Smooth muscle cell (in vitro differentiated cells): ENCODE measurements around the gene NKX2-1. TPM values are rescaled to one million over a fixed set of nuclear protein-coding genes. Genes with fewer than 3 reads are reported as not detected.

Experiments
- DNase-seq: peaks from one replicate; lab custom pipeline; 2025; ENCODE audit not compliant: unreplicated experiment; lab: John Stamatoyannopoulos, UW
- H2AFZ ChIP-seq: fragments of 200-600 bp; sonication (generic); 2 replicates; pipeline ENCODE4 v1.6.0; 2016; ENCODE audit warnings: antibody characterized with exemption, low read depth, mild to moderate bottlenecking
- H3F3A ChIP-seq: fragments of 200-600 bp; sonication (generic); 2 replicates; pipeline ENCODE4 v1.6.0; 2017; ENCODE audit warnings: antibody characterized with exemption, low read depth
- H3K27ac ChIP-seq: fragments of 200-600 bp; sonication (generic); 2 replicates; pipeline ENCODE4 v1.5.1; 2016; ENCODE audit warnings: low read depth, mild to moderate bottlenecking
- H3K27me3 ChIP-seq: fragments of 200-600 bp; sonication (generic); 2 replicates; pipeline ENCODE4 v1.6.1; 2016; ENCODE audit warnings: low read depth, mild to moderate bottlenecking
- H3K36me3 ChIP-seq: fragments of 200-600 bp; sonication (generic); 2 replicates; pipeline ENCODE4 v1.5.1; 2016; ENCODE audit warnings: low read depth
- H3K4me1 ChIP-seq: fragments of 200-600 bp; sonication (generic); 2 replicates; pipeline ENCODE4 v1.5.1; 2016; ENCODE audit warnings: low read depth
- H3K4me2 ChIP-seq: fragments of 200-600 bp; sonication (generic); 2 replicates; pipeline ENCODE4 v1.6.0; 2016; ENCODE audit warnings: mild to moderate bottlenecking
- H3K4me3 ChIP-seq: fragments of 200-600 bp; sonication (generic); 2 replicates; pipeline ENCODE4 v1.5.1; 2016; ENCODE audit warnings: mild to moderate bottlenecking
- H3K79me2 ChIP-seq: fragments of 200-600 bp; sonication (generic); 2 replicates; pipeline ENCODE4 v1.6.0; 2016; ENCODE audit warnings: low read depth, mild to moderate bottlenecking
- H3K9ac ChIP-seq: fragments of 200-600 bp; sonication (generic); 2 replicates; pipeline ENCODE4 v1.6.0; 2016; ENCODE audit warnings: low read depth
- H3K9me3 ChIP-seq: fragments of 200-600 bp; sonication (generic); replicated peaks from 2 replicates; pipeline ENCODE4 v1.5.1; 2016; ENCODE audit warnings: low read depth
- H4K20me1 ChIP-seq: fragments of 200-600 bp; sonication (generic); 2 replicates; pipeline ENCODE4 v1.6.0; 2016; ENCODE audit warnings: low read depth
- WGBS: methylation state at CpG from one replicate; pipeline ENCODE4 v1.1.7; 2016; ENCODE audit warnings: low lambda C conversion rate; 5-methylcytosine and 5-hydroxymethylcytosine counted together
- polyA plus RNA-seq: library from polyadenylated mRNA; unstranded; fragments of >200 nt; fragmentation: Nextera tagmentation; extraction: Ambion mirVana; gene quantifications from 2 replicates; pipeline ENCODE4 v1.2.1, GENCODE V29; 2016
- total RNA-seq: library from RNA; depleted of rRNA; stranded (reverse); fragments of >200 nt; gene quantifications from 2 replicates; pipeline ENCODE4 v1.2.3, GENCODE V29; 2014
- TF ChIP-seq, protein P1 (sequence below): fragments of 200-600 bp; sonication (generic); IDR thresholded peaks from 2 replicates; pipeline ENCODE4 v1.5.1; 2017; ENCODE audit warnings: borderline replicate concordance, mild to moderate bottlenecking, antibody characterized with exemption; ENCODE audit not compliant: insufficient read depth, poor library complexity, severe bottlenecking

The NKX2-1 gene
- total and polyA plus RNA-seq, 2 experiments from 2014 or later: not detected

DNA sequence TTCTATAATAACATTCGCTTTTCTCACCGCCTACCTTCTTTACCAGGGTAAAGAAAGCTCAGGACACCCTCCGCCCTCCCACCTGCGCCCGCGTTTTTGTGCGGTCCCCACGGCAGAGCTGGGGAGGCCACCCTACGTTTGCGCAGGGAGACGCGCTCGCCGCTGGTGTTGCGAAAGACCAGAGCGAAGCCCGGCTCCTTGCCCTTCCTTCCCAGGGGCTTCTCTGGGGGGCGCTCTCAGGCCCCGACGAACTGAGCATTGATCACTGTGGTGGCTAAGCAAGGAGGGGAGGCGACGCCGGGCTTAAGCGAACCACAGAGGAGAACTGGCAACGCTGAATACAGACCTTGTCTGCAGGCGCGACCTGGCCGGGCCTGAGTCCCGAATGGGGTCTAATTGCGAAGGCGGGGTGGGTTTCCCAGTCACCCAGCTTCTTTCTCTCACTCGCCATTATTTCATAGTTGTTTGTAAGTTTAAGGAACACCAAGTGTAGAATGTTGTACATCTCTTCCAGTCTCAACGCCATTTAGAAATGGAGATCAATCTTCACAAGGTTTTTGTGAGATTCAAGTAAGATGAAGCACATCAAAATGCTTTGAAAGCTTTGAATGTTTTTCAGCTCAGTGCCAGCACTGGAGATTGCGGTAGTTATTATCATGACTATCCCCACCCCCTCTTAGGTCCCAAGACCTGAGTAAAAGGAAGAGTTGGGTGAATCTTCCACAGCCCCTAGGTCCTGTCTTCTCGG is 1.7 kb upstream of the NKX2-1 start:
- WGBS: 5% methylated on average over 35 of the region's 35 CpGs
- no peak overlapping the region for H3K4me2 ChIP-seq

DNA sequence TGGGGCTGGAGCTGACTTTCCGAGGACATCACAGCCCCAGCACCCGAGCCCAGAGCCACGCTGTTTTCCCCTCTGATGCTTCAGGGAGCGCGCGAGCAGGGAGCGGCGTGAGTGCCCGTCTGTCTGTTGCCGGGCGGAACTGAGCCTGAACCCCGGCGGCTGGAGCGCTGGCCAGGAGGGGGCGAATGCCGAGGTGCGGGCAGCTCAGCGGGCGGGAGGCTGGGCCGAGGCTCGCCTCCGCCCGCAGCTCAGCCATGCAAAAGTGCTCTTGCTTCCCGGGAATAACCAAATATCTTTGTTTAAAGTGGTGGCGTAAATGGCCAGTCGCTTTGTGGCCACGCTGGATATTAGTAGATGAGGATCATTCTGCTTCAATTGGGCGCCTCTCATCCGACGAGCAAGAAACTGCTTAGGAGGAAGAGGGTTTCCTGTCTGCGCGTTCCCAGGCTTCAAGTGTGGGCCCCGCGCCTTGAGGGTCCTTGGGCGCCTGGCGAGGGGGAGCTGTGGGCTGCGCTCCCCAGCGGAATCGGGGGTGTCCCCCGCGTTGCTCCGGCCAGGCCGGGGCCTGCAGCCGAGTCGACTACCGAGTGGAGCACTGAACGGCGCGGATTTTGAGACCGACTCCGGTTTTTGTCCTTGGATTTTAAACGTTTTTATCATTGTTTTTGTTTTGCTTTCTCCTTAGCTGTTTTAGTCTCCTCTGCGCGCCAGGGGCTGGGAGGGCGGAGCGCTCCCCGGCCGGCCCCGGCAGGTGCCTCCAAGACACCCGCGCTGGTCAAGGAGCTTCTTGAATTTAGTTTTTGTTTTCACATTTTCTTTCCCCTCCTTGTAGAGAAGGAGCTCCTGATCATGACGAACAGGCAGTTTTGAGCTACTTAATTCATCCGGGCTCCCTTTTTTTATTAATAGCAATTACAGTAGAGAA is 831 bp upstream of the NKX2-1 start:
- DNase-seq: no peak
- no peaks in the 10 kb centered on the region for H3K9me3 ChIP-seq
- WGBS: 2% methylated on average over 62 of the region's 63 CpGs
- H3K79me2 ChIP-seq: no peaks in the 10 kb centered on the region
- no peak overlapping the region for H3K27ac ChIP-seq
- no peaks in the 10 kb centered on the region for H3K36me3 ChIP-seq
- peak overlapping the region; percentile 78 for H3K4me2 ChIP-seq
- H3K4me3 ChIP-seq: peak overlapping the region; percentile 17
- H3K4me1 ChIP-seq: peaks cover 25% of the 10 kb centered on the region
- H4K20me1 ChIP-seq: no peaks in the 10 kb centered on the region
- H3K9ac ChIP-seq: no peak overlapping the region
- H2AFZ ChIP-seq: no peak overlapping the region
- TF ChIP-seq, protein P1, sequence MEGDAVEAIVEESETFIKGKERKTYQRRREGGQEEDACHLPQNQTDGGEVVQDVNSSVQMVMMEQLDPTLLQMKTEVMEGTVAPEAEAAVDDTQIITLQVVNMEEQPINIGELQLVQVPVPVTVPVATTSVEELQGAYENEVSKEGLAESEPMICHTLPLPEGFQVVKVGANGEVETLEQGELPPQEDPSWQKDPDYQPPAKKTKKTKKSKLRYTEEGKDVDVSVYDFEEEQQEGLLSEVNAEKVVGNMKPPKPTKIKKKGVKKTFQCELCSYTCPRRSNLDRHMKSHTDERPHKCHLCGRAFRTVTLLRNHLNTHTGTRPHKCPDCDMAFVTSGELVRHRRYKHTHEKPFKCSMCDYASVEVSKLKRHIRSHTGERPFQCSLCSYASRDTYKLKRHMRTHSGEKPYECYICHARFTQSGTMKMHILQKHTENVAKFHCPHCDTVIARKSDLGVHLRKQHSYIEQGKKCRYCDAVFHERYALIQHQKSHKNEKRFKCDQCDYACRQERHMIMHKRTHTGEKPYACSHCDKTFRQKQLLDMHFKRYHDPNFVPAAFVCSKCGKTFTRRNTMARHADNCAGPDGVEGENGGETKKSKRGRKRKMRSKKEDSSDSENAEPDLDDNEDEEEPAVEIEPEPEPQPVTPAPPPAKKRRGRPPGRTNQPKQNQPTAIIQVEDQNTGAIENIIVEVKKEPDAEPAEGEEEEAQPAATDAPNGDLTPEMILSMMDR: peak; percentile 27
- H3F3A ChIP-seq: no peaks in the 10 kb centered on the region
- H3K27me3 ChIP-seq: peaks cover 100% of the 10 kb centered on the region

More for the DNA sequence above, 1.7 kb upstream of the NKX2-1 start:
- no peak overlapping the region for H2AFZ ChIP-seq
- no peaks in the 10 kb centered on the region for H3K79me2 ChIP-seq
- no peak for DNase-seq
- peaks cover 100% of the 10 kb centered on the region for H3K27me3 ChIP-seq
- H4K20me1 ChIP-seq: no peaks in the 10 kb centered on the region
- no peak overlapping the region for H3K4me3 ChIP-seq
- no peaks in the 10 kb centered on the region for H3F3A ChIP-seq
- H3K4me1 ChIP-seq: peaks cover 25% of the 10 kb centered on the region
- H3K27ac ChIP-seq: no peak overlapping the region
- no peak overlapping the region for H3K9ac ChIP-seq
- no peaks in the 10 kb centered on the region for H3K36me3 ChIP-seq
- no peaks in the 10 kb centered on the region for H3K9me3 ChIP-seq
- TF ChIP-seq, protein P1: no peak

DNA sequence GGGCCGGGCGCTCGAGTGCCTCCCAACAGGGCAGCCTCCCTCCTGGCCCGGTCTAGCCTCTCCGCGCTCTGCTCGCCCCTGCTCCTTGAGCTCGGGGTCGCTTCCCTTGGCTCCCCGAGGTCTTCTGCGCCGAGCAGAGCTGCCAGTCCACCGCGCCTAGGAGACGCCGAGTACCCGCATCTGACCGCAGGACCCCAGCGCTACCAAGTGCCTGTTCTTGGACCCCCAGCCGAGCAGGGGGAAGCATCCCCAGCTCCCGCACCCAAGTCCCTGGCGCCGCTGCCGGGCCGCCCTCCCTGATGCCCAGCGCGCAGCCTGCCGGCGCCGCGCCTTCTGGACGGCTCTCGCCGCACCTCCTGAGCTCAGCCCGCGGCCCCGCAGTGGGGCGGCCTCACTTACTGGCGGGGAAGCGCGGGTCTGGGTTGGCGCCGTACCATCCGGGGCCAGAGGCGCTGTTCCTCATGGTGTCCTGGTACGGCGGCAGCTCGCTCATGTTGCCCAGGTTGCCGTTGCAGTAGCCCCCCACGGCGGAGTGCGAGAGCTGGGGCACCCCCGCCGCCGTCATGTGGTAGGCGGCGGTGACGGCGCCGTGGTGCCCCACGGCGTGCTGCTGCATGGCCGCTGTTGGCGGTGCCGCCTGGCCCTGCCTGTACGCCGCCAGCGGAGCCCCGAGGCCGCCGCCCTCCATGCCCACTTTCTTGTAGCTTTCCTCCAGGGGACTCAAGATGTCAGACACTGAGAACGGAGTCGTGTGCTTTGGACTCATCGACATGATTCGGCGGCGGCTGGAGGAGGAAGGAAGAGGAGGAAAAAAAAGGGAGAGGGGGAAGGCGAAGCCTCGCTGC is 1.2 kb downstream of the NKX2-1 start:
- peak overlapping the region; percentile 61 for H3K4me2 ChIP-seq
- DNase-seq: no peak

More for the DNA sequence above, 1.2 kb downstream of the NKX2-1 start:
- H3F3A ChIP-seq: no peaks in the 10 kb centered on the region
- no peaks in the 10 kb centered on the region for H3K36me3 ChIP-seq
- H3K9me3 ChIP-seq: no peaks in the 10 kb centered on the region
- no peaks in the 10 kb centered on the region for H3K79me2 ChIP-seq
- H4K20me1 ChIP-seq: no peaks in the 10 kb centered on the region
- H2AFZ ChIP-seq: no peak overlapping the region
- peak overlapping the region; percentile 32 for H3K4me3 ChIP-seq
- peaks cover 22% of the 10 kb centered on the region for H3K4me1 ChIP-seq
- H3K27ac ChIP-seq: no peak overlapping the region
- H3K27me3 ChIP-seq: peaks cover 100% of the 10 kb centered on the region
- no peak overlapping the region for H3K9ac ChIP-seq
- WGBS: 3% methylated on average over 78 of the region's 79 CpGs
- TF ChIP-seq, protein P1: no peak
